ENCODE results near the gene ATXN1.

The ATXN1 gene

GRCh38 chr6:16670617-16671051 is 90.6 kb downstream of the ATXN1 start:
- DNase-seq = no peak

- DNase-seq = no peak
These were observed 91.1 kb downstream of the ATXN1 start for GRCh38 chr6:16670183-16670582.

DNA sequence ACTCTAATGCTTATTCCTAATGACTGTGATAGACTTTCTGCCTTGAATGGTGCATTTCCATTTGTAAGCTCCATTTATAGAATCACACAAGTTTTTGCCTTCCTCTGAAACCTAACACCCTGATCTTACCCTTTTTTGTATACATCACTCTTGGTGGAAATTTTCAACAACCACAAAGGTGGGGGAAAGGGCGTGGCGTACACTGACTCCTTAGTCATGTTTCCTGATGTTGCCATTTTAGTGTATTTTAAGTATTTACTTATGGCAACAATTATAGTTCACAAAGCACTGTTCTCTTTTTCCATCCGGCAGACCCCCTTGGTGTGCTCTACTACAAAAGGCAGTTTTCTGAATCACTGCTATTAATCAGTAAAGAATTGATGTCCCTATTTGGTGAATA is 92.0 kb downstream of the ATXN1 start:
- DNase-seq = peak; percentile 49

DNA sequence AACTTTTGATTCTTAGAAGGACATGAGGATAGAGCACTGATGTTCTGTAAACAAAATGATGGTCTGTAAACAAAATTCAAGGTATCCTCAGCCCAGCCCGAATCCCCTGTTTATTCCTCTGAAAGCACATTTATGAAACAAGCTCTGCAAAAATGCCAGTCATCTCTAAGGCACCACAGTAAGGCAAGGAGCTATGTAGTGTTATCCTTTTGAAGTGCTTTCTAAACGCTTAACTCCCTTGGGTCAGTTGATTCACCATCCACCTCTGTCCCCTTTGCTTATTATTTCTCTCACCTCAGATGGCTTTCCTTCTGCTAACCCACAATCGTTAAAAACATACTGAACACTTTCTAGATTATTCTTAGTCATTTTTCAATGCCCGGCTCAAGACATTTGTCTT is 93.8 kb downstream of the ATXN1 start:
- no peak for DNase-seq

DNA sequence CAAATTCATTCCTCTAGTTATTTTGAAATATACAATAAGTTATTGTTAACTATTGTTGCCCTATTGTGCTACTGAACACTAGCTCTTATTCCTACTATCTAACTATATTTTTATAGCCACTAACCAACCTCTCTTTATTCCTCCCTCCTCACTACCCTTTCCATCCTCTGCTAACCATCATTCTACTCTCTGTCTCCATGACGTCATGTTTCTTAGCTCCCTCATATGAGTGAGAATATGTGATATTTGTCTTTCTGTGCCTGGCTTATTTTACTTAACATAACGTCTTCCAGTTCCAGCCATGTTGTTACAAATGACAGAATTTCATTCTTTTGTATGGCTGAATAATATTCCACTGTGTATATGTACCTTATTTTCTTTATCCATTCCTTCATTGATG is 95.3 kb downstream of the ATXN1 start:
- DNase-seq = no peak

GRCh38 chr6:16665182-16665581 is 96.1 kb downstream of the ATXN1 start:
- no peak for DNase-seq

GRCh38 chr6:16663901-16664300 is 97.4 kb downstream of the ATXN1 start:
- no peak for DNase-seq

GRCh38 chr6:16660157-16660497 is 101.1 kb downstream of the ATXN1 start:
- peak; percentile 23 for DNase-seq

DNA sequence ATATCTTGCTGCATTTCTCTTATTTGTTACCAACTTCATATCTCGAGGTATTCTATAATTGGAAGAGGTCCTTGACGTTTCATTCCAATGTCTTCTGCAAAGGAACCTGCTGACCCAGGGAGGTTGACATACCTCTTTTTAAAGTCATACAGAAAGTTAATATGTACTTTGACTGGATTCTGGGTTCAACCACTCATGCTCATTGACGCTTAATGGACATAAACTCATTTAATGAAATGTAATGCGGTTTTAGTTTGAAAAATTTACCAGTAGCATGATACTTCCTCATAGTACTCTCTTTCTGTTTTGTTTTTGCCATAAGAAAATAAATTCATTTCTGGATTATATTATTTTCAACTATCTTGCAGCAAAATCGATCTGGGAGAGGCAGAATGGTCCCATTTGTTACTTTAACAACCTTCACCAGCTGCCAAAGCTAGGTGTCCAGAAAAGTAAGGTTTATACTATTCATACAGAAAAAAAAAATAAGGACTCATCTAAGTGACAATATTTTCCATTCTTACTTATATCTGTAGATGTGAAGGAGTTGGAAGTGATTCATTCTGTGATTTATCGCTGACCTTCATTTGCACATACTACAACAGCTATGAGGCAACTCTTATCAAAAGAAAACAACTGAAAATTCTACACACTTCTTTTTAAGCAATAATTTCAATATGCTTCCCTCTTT is 101.6 kb downstream of the ATXN1 start:
- no peak for DNase-seq

DNA sequence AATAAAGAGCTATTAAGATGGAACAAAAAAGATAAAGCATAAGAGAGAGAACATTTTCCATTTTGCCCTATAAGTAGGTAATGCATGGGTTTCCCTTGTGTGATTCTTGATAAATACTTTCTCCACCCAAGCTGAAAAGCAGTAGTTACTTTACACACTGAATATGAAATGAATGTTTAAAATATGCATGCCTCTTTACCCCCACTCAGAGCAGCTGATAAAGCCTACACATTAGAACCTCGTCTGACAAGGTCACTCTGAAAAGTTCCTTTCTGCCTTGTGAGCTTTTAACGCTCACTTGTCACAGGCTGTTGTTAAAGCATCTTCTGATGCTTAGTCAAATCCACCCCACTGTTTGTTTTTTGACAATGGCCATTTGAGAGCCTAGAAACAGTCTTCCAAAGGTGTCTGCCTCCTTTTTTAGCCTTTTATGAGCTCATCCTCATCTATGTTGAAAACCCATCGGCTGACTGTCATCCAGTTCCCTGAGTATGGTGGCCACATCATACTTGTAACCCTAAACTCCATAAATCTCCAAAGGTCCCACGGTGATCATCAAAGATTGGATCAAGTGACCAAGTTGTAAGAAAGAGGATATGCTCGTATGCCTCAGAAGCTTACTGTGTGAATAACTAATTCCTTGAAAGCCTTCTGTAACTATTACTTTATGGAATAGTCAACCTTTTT is 102.8 kb downstream of the ATXN1 start:
- no peak for DNase-seq

DNA sequence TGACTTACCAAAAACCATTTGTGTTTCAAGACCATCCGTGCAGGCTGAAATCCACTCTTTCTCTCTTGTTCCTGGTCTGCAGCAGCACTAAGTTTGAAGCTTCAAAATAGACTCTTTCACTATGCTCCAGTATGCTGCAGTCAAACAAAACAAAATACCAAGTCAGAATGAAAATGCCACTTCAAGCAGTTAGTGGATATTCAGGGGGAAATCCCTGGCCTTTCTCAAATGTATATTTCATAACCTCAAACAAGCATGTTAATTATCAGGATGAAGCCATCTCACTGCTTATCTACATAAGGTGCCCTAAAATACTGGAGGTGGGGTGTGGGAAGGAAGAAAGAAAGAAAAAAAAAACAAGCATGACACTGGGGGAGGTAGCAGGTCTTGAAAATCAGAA is 103.5 kb downstream of the ATXN1 start:
- no peak for DNase-seq

DNA sequence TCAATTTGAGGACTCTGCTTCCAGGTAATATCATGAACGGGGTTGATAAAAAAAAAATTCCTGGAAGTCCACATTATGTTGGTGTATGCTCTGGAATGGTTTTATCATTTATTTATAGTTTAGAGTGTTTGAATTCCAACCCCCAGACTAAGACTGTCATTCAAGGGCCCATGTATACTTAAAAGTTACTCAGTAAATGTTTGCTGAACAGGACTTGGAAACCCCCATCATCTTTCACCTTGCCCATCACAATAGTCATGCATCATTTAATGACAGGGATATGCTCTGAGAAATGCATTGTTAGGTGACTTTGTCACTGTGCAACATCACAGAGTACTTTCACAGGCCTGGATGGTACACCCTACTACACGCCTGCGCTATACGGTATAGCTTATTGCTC is 104.8 kb downstream of the ATXN1 start:
- no peak for DNase-seq

- DNase-seq = no peak
These were observed 106.6 kb downstream of the ATXN1 start for GRCh38 chr6:16654701-16655100.

DNA sequence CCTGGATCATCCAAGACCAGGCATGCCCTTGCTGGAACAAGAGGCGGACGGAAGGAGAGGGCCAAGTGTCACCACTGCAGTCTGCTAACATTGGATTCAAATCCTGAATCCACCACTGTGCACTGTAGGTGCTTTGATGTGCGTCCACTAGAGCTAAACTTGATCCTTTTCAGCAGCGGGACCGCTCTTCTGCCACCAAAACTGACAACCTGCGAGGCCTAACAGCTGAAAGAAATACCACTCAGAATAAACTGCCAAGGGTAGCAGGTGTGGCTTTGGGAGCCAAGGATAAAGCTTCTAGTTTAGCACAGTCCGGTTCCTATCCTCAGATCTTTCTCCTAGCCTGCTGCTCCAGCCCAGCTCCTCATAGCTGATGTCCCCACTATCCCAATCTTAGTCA is 108.0 kb downstream of the ATXN1 start:
- DNase-seq = no peak

DNA sequence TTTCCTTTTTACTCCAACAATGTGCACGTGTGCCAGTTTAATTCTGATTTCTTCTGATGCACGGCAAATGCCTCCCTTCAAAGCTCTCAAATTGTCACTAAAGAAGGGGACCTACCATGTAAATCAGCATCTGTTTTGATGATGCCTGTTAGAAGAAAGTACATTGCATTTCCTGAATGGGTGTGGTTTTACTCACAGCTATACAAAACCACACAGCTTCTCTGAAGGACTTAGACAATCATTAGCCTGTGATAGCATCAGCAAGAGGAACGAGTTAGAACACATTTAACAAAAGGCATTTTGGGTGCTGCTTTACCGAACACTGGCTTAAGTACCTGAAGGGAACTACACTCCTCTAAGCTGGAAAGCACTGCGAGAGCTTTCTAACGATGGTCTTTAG is 109.4 kb downstream of the ATXN1 start:
- peak; percentile 74 for DNase-seq

DNA sequence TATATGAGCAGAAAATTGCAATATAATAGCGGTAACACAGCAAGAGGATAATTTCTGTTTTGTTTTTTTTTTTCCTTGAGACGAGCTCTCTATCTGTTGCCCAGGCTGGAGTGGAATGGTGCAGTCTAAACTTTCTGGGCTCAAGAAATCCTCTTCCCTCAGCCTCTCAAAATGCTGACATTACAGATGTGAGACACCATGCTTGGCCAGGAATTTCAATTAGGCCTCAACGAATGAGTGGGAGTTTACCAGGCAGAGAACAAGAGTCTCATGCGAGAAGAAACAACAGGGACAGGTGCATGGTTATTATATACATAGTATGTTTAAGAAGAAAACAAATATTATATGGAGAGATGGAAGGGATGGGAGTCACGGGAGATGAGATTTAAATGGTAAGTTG is 111.4 kb downstream of the ATXN1 start:
- DNase-seq = no peak

GRCh38 chr6:16649241-16649640 is 112.0 kb downstream of the ATXN1 start:
- no peak for DNase-seq

DNA sequence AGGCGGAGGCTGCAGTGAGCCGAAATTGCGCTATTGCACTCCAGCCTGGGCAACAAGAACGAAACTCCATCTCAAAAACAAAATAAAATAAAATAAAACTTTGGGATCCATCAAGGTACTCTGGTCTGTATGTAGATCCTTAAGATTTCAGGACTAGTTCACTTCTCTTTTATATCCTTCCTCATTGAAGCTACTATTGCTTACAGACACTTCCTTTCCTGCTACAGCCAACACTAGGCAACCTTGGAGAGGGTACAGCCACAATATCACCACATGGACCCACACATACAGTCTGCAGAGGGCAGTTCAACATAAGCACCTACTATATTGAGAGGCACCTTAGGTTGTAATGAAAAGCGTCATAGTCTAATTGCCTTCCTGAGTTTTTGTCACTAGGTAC is 113.3 kb downstream of the ATXN1 start:
- DNase-seq = no peak

- DNase-seq = no peak
These were observed 113.8 kb downstream of the ATXN1 start for GRCh38 chr6:16647422-16647821.

DNA sequence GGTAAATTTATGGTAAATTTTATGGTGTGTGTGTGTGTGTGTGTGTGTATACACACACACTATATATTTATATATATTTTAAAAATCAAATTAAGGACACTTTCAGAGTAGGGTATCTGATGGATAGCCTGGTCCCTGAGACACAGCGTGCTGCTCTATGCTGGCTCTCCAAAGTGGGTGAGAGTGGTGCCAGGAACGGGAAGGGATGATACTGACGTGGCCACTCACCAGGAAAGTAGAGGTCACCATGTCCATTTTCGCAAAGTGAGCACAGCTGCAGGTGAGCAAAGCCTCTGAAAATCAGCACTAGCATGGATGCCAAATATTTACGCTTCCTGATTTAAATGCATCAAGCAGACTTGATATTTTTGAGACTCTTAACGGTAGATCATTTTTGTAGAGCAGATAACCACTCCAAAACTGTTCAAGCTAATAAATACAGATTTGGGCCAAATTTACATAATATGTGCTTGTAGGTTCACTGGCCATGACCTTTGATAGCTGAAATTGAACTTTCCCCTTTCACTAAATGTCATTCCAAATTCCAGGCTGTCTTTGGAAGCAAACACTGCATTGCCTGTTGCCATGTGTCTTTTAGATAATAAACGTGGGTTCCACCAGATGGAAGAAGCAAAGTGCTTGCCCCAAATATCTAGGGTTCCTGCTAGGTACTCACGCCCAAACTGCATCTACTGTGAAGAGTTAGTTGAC is 116.6 kb downstream of the ATXN1 start:
- no peak for DNase-seq

- no peak for DNase-seq
These were observed 121.4 kb downstream of the ATXN1 start for GRCh38 chr6:16639684-16640480.

GRCh38 chr6:16637635-16638034 is 123.6 kb downstream of the ATXN1 start:
- DNase-seq = no peak

- DNase-seq = peak; percentile 50
These were observed 125.3 kb downstream of the ATXN1 start for GRCh38 chr6:16635810-16636602.
